ENCODE data around the gene PUSL1.

GRCh38 chr1:1352786-1353388, 44.5 kb downstream of the PUSL1 start:
- TF ChIP-seq GATA2 (IDR thresholded peaks at IDR 0.05; ENCODE audit: low read depth, low read length) (no peak), GATA3 (IDR thresholded peaks at IDR 0.05; ENCODE audit: low read depth, low read length) (no peak)

Data from SH-SY5Y (cell line).